Activated CD4-positive, alpha-beta T cell treated with anti-CD3 and anti-CD28 coated beads for 36 hours (primary cell): Measurements from ENCODE around the gene STON2. TPM values are rescaled to one million over a fixed set of nuclear protein-coding genes. Genes with fewer than 3 reads are reported as not detected.
A peak's percentile ranks its signal among the peaks of the same experiment; 100 is the strongest.

Experiments used
- ATAC-seq: fragments of 200-7000 bp; cut with Tn5 transposase; one replicate; pipeline ENCODE4 v1.10.0; 2021; ENCODE audit warnings: mild to moderate bottlenecking, moderate library complexity
- CTCF ChIA-PET: fragments of 350-600 bp; sonication (Branson Sonifier 250); formaldehyde crosslinking; loops from one replicate; lab custom pipeline; 2021; ENCODE audit warnings: antibody characterized with exemption; lab: Charles Lee
- POLR2A ChIA-PET: fragments of 350-600 bp; sonication (Branson Sonifier 250); formaldehyde crosslinking; loops from one replicate; lab custom pipeline; 2021; ENCODE audit warnings: antibody characterized with exemption, inconsistent platforms; lab: Charles Lee
- DNase-seq: peaks from one replicate; pipeline ENCODE4 v3.0.0-alpha.2; 2020
- H3K27ac Mint-ChIP-seq: one replicate; pipeline ENCODE4 v1.8.0; 2021; ENCODE audit warnings: mixed read lengths
- H3K27me3 Mint-ChIP-seq: one replicate; pipeline ENCODE4 v1.8.0; 2021; ENCODE audit warnings: mixed read lengths
- H3K36me3 Mint-ChIP-seq: one replicate; pipeline ENCODE4 v1.8.0; 2021; ENCODE audit warnings: low read depth, mixed read lengths
- H3K4me1 Mint-ChIP-seq: one replicate; pipeline ENCODE4 v1.8.0; 2021; ENCODE audit warnings: mixed read lengths
- H3K4me3 Mint-ChIP-seq: one replicate; pipeline ENCODE4 v1.8.0; 2021; ENCODE audit warnings: mild to moderate bottlenecking, moderate library complexity, mixed read lengths
- H3K9me3 Mint-ChIP-seq: one replicate; pipeline ENCODE4 v1.8.0; 2021; ENCODE audit warnings: low read depth, mixed read lengths
- intact Hi-C, 2 experiments: fragments of 100-400 bp; cut with DNase I in 1 of 2; cut with micrococcal nuclease in 1 of 2; formaldehyde crosslinking; loops; one replicate each; pipeline versions ENCODE4 v1.14.2 to v1.15.1; 2022 to 2024; cut with DNase I, micrococcal nuclease
- total RNA-seq, 2 experiments: library from RNA; stranded (reverse); gene quantifications; one replicate each; pipeline ENCODE4 v1.2.3, GENCODE V29; 2021

STON2 gene
- total RNA-seq, 2 experiments from 2014 or later, result 0.05 to 0.19 TPM

DNA sequence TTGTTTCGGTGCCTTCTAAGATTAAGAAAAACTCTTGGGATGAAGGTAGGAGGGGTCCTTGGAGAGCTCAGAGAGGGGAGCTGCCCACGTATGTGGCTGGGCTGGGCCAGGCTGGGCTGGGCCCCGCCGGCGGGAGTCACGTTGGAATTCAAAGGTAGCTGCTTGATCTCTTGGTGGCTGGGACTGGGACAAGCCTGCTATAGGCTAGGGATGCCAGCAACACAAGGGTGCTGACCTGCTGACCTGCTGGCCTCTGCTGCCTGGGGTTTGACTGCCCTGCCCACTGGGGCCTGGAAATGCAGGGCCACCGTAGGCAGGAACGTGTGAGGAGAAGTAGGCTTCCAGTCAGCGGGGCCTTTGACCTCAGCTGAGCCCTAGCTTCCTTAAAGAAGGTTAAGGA, 126.6 kb downstream of the STON2 start:
- H3K4me3 Mint-ChIP-seq, result no peak overlapping the region
- no peaks in the 10 kb centered on the region for H3K36me3 Mint-ChIP-seq
- CTCF ChIA-PET, result interaction anchor here (0.6 to 1.7 kb wide), 2 partner anchors 165 to 191 kb away, joined by 4 to 6 read pairs; no protein-coding TSS in a partner anchor
- H3K9me3 Mint-ChIP-seq, result no peaks in the 10 kb centered on the region
- no peak for ATAC-seq
- H3K4me1 Mint-ChIP-seq, result peaks cover 5% of the 10 kb centered on the region
- intact Hi-C loops, result no loop called here
- H3K27me3 Mint-ChIP-seq, result peaks cover 7% of the 10 kb centered on the region
- DNase-seq, result no peak
- no peak overlapping the region for H3K27ac Mint-ChIP-seq
- POLR2A ChIA-PET, result no interaction called here

DNA sequence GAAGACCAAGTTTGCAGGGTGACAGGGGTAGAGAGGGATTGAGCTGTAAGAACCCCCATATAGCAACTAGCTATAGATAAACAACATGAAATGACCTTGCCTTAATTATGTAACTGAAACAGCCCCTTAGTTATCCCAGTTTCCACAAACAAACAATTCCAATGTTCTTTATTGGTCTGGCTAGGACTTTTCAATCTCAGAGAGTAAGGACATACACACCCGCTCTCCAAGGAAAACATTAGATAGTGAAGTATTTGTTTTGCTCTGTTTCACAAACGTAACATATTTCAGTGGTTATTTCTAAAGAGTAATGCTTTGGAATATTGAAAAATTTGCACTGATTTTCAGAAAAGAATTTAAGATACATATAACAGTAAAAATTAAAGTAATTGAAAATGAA, 127.8 kb downstream of the STON2 start:
- peaks cover 7% of the 10 kb centered on the region for H3K27me3 Mint-ChIP-seq
- H3K9me3 Mint-ChIP-seq, result no peaks in the 10 kb centered on the region
- CTCF ChIA-PET, result interaction anchor here (1.7 to 2.0 kb wide), 2 partner anchors 181 to 192 kb away, joined by 6 to 19 read pairs; no protein-coding TSS in a partner anchor
- no peaks in the 10 kb centered on the region for H3K36me3 Mint-ChIP-seq
- intact Hi-C loops, result no loop called here
- DNase-seq (no peak), ATAC-seq (no peak)
- peaks cover 16% of the 10 kb centered on the region for H3K4me1 Mint-ChIP-seq
- no peak overlapping the region for H3K27ac Mint-ChIP-seq
- POLR2A ChIA-PET, result no interaction called here
- H3K4me3 Mint-ChIP-seq, result no peak overlapping the region

DNA sequence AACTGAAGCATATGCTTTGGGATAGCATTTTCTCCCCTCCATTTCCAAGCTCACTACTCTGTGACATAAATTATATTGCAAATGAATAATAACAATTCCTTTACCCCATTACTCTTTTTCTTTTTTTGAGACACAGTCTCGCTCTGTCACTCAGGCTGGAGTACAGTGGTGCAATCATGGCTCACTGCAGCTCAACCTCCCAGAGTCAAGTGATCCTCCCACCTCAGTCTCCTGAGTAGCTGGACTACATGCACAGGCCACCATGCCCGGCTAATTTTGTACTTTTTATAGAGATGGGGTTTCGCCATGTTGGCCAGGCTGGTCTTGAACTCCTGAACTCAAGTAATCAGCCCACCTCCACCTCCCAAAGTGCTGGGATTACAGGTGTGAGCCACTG, 130.1 kb downstream of the STON2 start:
- H3K4me1 Mint-ChIP-seq, result peaks cover 16% of the 10 kb centered on the region
- CTCF ChIA-PET, result interaction anchor here (0.6 to 5.2 kb wide), 16 partner anchors 9 to 290 kb away, joined by 3 to 58 read pairs (median 4); no protein-coding TSS in a partner anchor
- intact Hi-C loops, result loop anchor here (1.0 kb wide), 2 partner anchors 183 to 194 kb away; no protein-coding TSS in a partner anchor

DNA sequence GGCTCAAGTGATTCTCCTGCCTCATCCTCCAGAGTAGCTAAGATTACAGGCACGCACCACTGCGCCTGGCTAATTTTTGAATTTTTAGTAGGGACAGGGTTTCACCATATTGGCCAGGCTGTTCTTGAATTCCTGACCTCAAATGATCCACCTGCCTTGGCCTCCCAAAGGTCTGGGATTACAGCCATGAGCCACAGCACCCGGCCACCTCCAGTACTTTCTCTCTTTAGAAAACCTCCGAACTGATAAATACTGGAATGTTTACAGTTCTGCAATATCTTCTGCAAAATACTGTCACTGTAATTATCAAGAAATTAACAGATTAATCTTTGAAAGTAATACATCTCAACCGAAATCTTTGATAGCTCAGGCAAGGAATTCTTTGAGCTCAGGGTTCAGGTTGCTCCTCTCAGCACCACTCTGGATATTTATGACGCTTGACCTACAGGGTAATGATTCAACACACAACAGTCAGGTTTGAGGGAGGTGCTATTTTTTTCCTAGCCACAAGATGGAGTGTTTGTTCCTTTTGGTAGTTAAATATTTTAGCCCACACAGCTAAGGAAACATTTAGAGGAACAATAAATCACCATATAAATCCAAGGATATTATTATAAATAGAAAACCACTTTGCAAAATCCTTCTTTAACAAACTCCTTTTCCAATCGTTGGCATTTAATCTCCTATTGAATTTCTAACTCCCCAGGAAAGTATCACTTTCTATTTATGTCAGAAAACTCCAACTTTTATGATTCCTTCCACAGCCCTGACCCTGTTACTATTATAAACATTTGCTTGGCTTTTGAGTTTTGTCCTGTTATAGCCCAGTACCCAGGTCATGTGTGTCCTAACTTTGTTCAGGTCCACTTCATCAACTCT, 130.8 kb downstream of the STON2 start:
- ChIA-PET CTCF (interaction anchor here (0.6 to 5.2 kb wide), 20 partner anchors 9 to 289 kb away, joined by 3 to 58 read pairs (median 4); no protein-coding TSS in a partner anchor), POLR2A (interaction anchor here (0.5 kb wide), 1 partner anchor 191 kb away, joined by 3 read pairs; no protein-coding TSS in a partner anchor)
- H3K4me1 Mint-ChIP-seq, result peaks cover 16% of the 10 kb centered on the region
- no peaks in the 10 kb centered on the region for H3K36me3 Mint-ChIP-seq
- ATAC-seq (peak; percentile 73), DNase-seq (peak; percentile 6)
- H3K27me3 Mint-ChIP-seq, result peaks cover 9% of the 10 kb centered on the region
- no peaks in the 10 kb centered on the region for H3K9me3 Mint-ChIP-seq
- no peak overlapping the region for H3K27ac Mint-ChIP-seq
- intact Hi-C loops, result loop anchor here (1.0 kb wide), 2 partner anchors 184 to 195 kb away; no protein-coding TSS in a partner anchor
- no peak overlapping the region for H3K4me3 Mint-ChIP-seq

More for the DNA sequence above, 130.1 kb downstream of the STON2 start:
- Mint-ChIP-seq H3K36me3 (no peaks in the 10 kb centered on the region), H3K27ac (no peak overlapping the region), H3K27me3 (peaks cover 9% of the 10 kb centered on the region), H3K9me3 (no peaks in the 10 kb centered on the region), H3K4me3 (no peak overlapping the region)
- DNase-seq (no peak), ATAC-seq (no peak)
- POLR2A ChIA-PET, result no interaction called here

DNA sequence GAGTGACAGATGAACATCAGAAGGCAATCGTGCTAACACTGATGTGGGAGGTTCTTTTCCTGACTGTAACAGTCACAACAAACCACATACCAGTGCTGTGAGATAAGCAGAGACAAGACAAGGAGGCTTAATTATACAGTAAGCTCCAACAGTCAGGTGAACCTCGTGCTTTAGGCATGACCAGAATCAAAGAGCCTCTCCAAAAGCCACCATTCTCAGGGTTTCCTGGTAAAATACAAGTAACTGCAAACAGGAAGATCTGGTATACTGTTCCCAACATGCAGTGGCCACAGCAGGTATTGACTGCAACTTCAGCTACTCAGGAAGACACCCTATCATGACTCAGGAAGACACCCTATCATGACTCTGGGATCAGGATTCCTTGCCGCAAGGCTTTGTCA, 132.1 kb downstream of the STON2 start:
- Mint-ChIP-seq H3K4me3 (no peak overlapping the region), H3K4me1 (peaks cover 16% of the 10 kb centered on the region), H3K36me3 (no peaks in the 10 kb centered on the region), H3K27ac (no peak overlapping the region), H3K9me3 (no peaks in the 10 kb centered on the region), H3K27me3 (peaks cover 9% of the 10 kb centered on the region)
- CTCF ChIA-PET, result interaction anchor here (0.7 to 5.2 kb wide), 7 partner anchors 33 to 197 kb away, joined by 3 to 58 read pairs (median 6); no protein-coding TSS in a partner anchor
- DNase-seq (peak; percentile 22), ATAC-seq (peak; percentile 87)
- POLR2A ChIA-PET, result no interaction called here
- intact Hi-C loops, result no loop called here

DNA sequence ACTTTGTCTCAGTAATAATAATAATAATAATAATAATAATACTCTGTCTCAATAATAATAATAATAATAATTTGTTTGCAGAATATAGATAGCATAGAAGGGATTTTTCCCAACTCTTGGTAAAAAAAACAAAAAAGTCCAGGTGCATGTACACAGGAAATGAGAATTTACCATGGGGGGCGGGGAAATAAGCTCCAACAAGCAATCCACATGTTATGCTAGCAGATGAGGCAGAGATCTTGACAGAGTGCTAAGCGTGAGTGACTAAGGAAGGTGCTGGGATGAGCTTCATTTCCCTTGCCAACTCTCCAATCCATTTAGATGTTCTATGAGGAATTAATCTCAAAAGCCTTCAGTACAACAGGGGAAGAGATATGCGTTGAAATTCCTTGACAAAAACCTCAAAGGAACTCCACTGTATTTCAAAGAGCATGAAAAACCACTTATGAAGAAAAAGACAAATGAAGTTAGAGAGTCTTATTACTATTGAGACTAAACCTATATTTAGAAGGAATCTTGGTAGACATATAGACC, 134.4 kb downstream of the STON2 start:
- ATAC-seq, result no peak
- intact Hi-C loops, result no loop called here
- CTCF ChIA-PET, result interaction anchor here (0.8 to 5.2 kb wide), 4 partner anchors 13 to 205 kb away, joined by 3 to 58 read pairs (median 4); no protein-coding TSS in a partner anchor
- Mint-ChIP-seq H3K4me1 (peaks cover 16% of the 10 kb centered on the region), H3K4me3 (no peak overlapping the region), H3K27ac (no peak overlapping the region), H3K36me3 (no peaks in the 10 kb centered on the region), H3K27me3 (peaks cover 16% of the 10 kb centered on the region), H3K9me3 (no peaks in the 10 kb centered on the region)
- POLR2A ChIA-PET, result no interaction called here
- DNase-seq, result no peak

DNA sequence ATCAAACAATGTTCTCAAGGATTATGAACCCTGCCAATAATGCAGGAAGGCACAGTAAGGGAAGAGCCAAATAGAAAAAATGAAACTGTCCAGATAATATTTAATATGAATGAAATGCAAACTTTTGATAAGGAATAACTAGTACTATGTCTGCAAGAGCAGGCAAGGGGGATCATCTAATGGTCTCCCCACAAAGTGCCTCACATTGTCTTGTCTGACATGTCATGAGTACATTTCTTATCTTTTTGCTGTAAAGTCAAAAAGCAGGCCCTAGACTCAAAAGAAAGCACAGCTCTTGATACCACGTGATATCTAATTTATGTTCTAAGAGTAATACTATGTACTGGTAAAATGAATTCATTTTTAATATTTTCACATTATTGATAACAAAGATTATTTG, 135.5 kb downstream of the STON2 start:
- POLR2A ChIA-PET, result no interaction called here
- Mint-ChIP-seq H3K27me3 (peaks cover 18% of the 10 kb centered on the region), H3K9me3 (no peaks in the 10 kb centered on the region), H3K36me3 (no peaks in the 10 kb centered on the region), H3K27ac (no peak overlapping the region), H3K4me3 (no peak overlapping the region), H3K4me1 (peaks cover 16% of the 10 kb centered on the region)
- CTCF ChIA-PET, result interaction anchor here (1.4 kb wide), 1 partner anchor 199 kb away, joined by 5 read pairs; no protein-coding TSS in a partner anchor
- DNase-seq (no peak), ATAC-seq (no peak)
- intact Hi-C loops, result no loop called here

DNA sequence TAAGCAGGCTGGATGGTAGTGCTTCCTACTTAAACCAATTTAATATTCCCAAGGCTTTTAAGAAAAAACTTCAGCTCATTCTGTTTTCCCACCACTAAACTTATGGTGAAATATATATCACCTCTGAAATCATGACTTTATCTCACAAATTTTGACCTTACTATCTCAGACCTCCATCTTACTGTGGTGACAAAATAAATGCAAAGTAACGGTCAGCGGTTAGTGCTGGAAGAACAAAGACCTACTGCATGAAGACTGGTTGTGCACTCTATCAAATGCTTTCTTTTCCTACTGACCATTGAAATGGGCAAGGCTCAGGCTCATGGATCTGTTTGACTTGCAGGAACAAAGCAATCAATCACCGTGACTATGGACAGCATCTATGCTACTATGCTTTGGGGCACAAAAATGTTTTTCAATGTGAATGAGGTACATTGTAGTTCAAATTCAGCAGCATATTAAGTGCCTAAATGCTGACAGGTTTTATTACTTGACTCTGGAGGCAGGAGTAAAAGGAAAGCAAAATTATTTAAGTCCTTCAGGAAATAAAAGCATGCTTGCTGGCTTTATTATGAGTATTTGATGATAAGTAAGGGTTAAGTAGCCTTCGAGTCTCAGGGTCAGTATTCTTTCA, 136.2 kb downstream of the STON2 start:
- Mint-ChIP-seq H3K9me3 (no peaks in the 10 kb centered on the region), H3K36me3 (no peaks in the 10 kb centered on the region), H3K27me3 (peaks cover 15% of the 10 kb centered on the region), H3K4me1 (peaks cover 14% of the 10 kb centered on the region), H3K4me3 (no peak overlapping the region), H3K27ac (no peak overlapping the region)
- intact Hi-C loops, result no loop called here
- ChIA-PET POLR2A (no interaction called here), CTCF (interaction anchor here (1.4 kb wide), 1 partner anchor 200 kb away, joined by 5 read pairs; no protein-coding TSS in a partner anchor)
- ATAC-seq (no peak), DNase-seq (no peak)

DNA sequence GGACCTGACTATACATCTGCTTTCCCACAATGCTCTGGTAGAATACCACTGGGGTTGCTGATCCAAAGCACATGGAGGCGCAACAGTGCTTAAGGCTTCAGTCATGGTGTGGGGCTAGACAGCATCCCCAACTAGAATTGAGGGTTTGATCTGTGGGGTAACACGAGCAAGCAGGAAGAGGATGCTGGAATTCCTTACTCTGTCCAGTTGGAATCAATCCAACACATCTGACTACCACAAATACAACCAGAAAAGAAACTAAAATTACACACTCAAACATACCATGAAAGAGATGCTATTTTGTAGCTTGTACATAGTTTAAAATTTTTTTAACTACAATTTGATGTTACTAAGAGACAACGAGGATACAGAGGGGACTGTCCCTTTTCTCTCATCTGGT, 138.9 kb downstream of the STON2 start:
- no peak for DNase-seq
- Mint-ChIP-seq H3K27me3 (peaks cover 10% of the 10 kb centered on the region), H3K4me3 (no peak overlapping the region), H3K27ac (no peak overlapping the region), H3K9me3 (no peaks in the 10 kb centered on the region), H3K36me3 (no peaks in the 10 kb centered on the region), H3K4me1 (peaks cover 7% of the 10 kb centered on the region)
- CTCF ChIA-PET, result interaction anchor here (1.8 kb wide), 1 partner anchor 8 kb away, joined by 6 read pairs; no protein-coding TSS in a partner anchor
- intact Hi-C loops, result no loop called here
- ATAC-seq, result no peak
- POLR2A ChIA-PET, result no interaction called here

DNA sequence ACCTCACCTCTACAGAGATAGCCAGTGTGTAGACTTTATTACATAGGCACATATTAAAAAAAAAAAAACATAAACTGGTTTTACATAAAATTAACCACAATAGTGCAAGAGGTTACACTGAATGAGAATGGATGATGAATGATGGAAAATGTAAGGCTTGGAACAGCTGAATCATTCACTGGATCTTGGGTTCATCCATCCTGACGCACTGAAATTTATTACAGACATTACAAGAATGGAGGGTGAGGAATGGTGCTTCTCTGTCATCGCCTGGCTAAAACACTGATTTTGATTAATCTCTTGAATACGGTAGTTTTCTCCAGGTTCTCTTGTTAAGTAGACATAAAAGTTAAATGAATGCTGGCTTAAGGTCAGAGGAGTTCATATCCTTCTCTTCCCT, 139.4 kb downstream of the STON2 start:
- ChIA-PET CTCF (interaction anchor here (1.8 kb wide), 1 partner anchor 8 kb away, joined by 6 read pairs; no protein-coding TSS in a partner anchor), POLR2A (no interaction called here)
- H3K27ac Mint-ChIP-seq, result no peak overlapping the region
- ATAC-seq (no peak), DNase-seq (no peak)
- H3K27me3 Mint-ChIP-seq, result peaks cover 10% of the 10 kb centered on the region
- peaks cover 7% of the 10 kb centered on the region for H3K4me1 Mint-ChIP-seq
- no peaks in the 10 kb centered on the region for H3K9me3 Mint-ChIP-seq
- H3K4me3 Mint-ChIP-seq, result no peak overlapping the region
- H3K36me3 Mint-ChIP-seq, result no peaks in the 10 kb centered on the region
- intact Hi-C loops, result no loop called here
